OCI-LY3 (cell line): Measurements from ENCODE around the gene WWOX.

Experiments
- CTCF ChIP-seq: fragments of 200-600, 300-600 bp; sonication (generic); IDR thresholded peaks from 2 replicates; pipeline ENCODE4 v1.5.1; 2014; ENCODE audit warnings: antibody characterized with exemption, low read length, low read depth
- EZH2phosphoT487 ChIP-seq: fragments of 200-600 bp; shearing (Covaris generic); IDR thresholded peaks from 2 replicates; pipeline ENCODE4 v1.6.1; 2018; ENCODE audit warnings: antibody characterized with exemption, mixed run types, low read depth

DNA sequence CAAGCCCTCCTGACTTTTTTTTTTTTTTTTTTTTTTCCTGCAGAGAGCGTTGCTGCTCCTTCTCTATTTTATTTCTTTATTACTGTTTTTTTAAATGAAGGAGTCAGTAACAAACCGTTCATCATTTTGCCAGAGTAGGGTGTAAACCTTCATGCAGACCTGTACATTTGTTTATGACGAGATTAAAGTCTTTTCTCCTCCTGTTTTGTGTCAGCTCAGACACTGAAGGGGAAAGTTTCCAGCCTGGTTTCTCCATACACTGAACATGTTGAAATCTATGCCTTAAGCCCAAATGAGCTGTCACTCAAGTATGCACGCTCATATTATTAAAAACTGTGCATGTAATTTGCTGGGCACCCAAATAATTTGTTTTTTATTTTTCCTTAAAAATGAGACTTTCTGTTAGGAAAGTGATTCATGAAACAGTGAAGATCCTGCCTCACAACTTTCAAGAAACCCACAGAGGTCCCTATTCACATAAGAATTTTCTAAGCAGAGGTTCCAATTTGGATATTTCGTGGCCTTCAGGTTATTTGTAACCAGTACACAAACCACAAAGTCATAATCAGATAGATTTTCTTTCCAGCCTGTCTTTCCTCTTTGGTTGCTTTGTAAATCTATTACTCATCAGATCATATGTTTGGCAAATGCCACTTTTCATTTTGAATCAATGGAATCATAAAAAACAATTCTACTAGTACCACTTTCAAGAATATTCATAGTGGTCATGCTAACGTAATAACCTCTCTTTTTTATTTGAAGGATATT is 800.8 kb downstream of the WWOX start:
- TF ChIP-seq CTCF (0 out of 2 replicates have a peak, but pooled peaks have one; percentile 12), EZH2phosphoT487 (no peak)
